ENCODE data around the gene MGMT. TPM values are rescaled to one million over a fixed set of nuclear protein-coding genes. Genes with fewer than 3 reads are reported as not detected.

Gene MGMT
- total and polyA plus RNA-seq, 2 donors (not counting 1 experiment from before 2014, with no cell fraction given): 1.9 to 29.1 TPM

DNA sequence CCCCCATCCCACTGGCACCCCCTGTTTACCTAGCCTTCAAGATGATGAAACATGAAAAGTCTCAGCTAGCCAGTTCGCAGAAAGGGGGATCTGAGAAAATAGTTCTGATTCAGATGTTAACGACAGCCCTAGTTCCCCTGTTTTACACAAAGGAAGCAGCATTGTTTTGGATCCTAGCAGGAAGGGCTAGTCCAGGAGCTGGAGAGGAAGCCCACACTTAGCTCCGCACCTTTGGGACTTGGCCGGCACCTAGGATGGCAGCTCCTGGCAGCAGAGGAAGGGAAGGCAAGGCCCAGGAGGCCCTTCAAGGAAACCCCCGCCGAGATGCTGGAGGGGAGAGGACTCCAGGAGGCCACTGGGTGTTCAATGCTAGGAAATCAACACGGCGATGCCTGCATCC is 29.0 kb upstream of the MGMT start:
- Histone ChIP-seq H3K4me1 (ENCODE audit: control insufficient read depth, extremely low read depth, insufficient read depth, low read length) (no peaks in the 10 kb centered on the region), H3K9ac (ENCODE audit: insufficient read depth, low read length) (no peak overlapping the region), H3K36me3 (ENCODE audit: control insufficient read depth, insufficient read depth, low read length) (no peaks in the 10 kb centered on the region)

GRCh38 chr10:129440247-129440646 is 26.8 kb upstream of the MGMT start:
- no peak for DNase-seq (ENCODE audit: low read depth in 2 of 2)
- H3K9ac ChIP-seq (ENCODE audit: insufficient read depth, low read length): no peak overlapping the region
- H3K9me3 ChIP-seq (ENCODE audit: control insufficient read depth, insufficient read depth, low read depth, low read length): no peaks in the 10 kb centered on the region
- H3K4me1 ChIP-seq (ENCODE audit: control insufficient read depth, extremely low read depth, insufficient read depth, low read length): no peaks in the 10 kb centered on the region
- no peaks in the 10 kb centered on the region for H3K27me3 ChIP-seq (ENCODE audit: control insufficient read depth, insufficient read depth, low read length)
- no peaks in the 10 kb centered on the region for H4K20me1 ChIP-seq (ENCODE audit: control insufficient read depth, extremely low read depth, insufficient read depth, low read length)
- H2AFZ ChIP-seq (ENCODE audit: low read length): no peak overlapping the region
- H3K4me3 ChIP-seq (replicated peaks in 1 of 4; ENCODE audit: control extremely low read depth in 1 of 4, insufficient read depth in 1 of 4, low read depth in 3 of 4, low read length in 4 of 4): no peak overlapping the region
- no peaks in the 10 kb centered on the region for H3K36me3 ChIP-seq (ENCODE audit: control insufficient read depth, insufficient read depth, low read length)
- no peak overlapping the region for H3K27ac ChIP-seq (ENCODE audit: insufficient read depth, low read length)
- TF ChIP-seq EZH2 (IDR thresholded peaks at IDR 0.05; ENCODE audit: low read length, missing control alignments): no peak
- TF ChIP-seq, protein P1, sequence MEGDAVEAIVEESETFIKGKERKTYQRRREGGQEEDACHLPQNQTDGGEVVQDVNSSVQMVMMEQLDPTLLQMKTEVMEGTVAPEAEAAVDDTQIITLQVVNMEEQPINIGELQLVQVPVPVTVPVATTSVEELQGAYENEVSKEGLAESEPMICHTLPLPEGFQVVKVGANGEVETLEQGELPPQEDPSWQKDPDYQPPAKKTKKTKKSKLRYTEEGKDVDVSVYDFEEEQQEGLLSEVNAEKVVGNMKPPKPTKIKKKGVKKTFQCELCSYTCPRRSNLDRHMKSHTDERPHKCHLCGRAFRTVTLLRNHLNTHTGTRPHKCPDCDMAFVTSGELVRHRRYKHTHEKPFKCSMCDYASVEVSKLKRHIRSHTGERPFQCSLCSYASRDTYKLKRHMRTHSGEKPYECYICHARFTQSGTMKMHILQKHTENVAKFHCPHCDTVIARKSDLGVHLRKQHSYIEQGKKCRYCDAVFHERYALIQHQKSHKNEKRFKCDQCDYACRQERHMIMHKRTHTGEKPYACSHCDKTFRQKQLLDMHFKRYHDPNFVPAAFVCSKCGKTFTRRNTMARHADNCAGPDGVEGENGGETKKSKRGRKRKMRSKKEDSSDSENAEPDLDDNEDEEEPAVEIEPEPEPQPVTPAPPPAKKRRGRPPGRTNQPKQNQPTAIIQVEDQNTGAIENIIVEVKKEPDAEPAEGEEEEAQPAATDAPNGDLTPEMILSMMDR (conservative IDR thresholded peaks at IDR 0.05 in 1 of 2, IDR thresholded peaks at IDR 0.05 in 1 of 2; ENCODE audit: low read depth in 1 of 2, low read length in 2 of 2): no peak
- H3K79me2 ChIP-seq (ENCODE audit: control insufficient read depth, insufficient read depth, low read length): no peaks in the 10 kb centered on the region
- no peak overlapping the region for H3K4me2 ChIP-seq (ENCODE audit: extremely low read depth, insufficient read depth, low read length)

More for the DNA sequence above, 29.0 kb upstream of the MGMT start:
- Histone ChIP-seq H3K9me3 (ENCODE audit: control insufficient read depth, insufficient read depth, low read depth, low read length) (no peaks in the 10 kb centered on the region), H2AFZ (ENCODE audit: low read length) (no peak overlapping the region), H3K27ac (ENCODE audit: insufficient read depth, low read length) (no peak overlapping the region), H4K20me1 (ENCODE audit: control insufficient read depth, extremely low read depth, insufficient read depth, low read length) (no peaks in the 10 kb centered on the region), H3K4me3 (replicated peaks in 1 of 4; ENCODE audit: control extremely low read depth in 1 of 4, insufficient read depth in 1 of 4, low read depth in 3 of 4, low read length in 4 of 4) (no peak overlapping the region), H3K79me2 (ENCODE audit: control insufficient read depth, insufficient read depth, low read length) (no peaks in the 10 kb centered on the region), H3K4me2 (ENCODE audit: extremely low read depth, insufficient read depth, low read length) (no peak overlapping the region), H3K27me3 (ENCODE audit: control insufficient read depth, insufficient read depth, low read length) (no peaks in the 10 kb centered on the region)
- no peak for DNase-seq (ENCODE audit: low read depth in 2 of 2)
- TF ChIP-seq, protein P1 (conservative IDR thresholded peaks at IDR 0.05 in 1 of 2, IDR thresholded peaks at IDR 0.05 in 1 of 2; ENCODE audit: low read depth in 1 of 2, low read length in 2 of 2): no peak
- TF ChIP-seq EZH2 (IDR thresholded peaks at IDR 0.05; ENCODE audit: low read length, missing control alignments): no peak

DNA sequence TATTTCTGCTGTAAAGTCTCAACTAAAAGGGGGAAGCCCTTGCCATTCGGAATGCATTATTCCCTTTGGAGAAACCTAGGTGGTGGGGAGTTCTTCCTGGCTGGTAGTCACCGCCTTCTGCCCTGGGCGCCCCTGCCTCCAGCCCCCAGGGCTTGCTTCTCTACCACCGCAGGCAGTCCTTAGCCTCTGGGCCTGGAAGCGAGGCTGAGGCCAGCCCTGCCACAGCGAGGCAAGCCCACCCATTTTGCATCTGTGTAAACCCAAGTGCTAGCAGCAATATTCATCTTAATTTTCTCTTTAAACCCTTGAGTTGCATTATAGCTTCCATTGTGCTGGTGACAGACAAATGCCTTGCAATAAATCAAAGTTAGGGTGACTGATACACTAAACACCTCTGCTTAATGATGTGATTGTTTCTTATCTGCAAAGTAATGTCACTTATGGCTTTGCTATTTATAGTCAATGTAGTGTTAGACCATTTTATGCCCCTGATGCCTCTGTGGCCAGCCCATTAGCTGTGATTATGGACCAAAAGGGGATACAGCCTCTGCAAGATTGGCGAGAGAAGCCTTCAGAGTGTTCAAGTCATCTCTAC is 26.2 kb upstream of the MGMT start:
- TF ChIP-seq, protein P1 (conservative IDR thresholded peaks at IDR 0.05 in 1 of 2, IDR thresholded peaks at IDR 0.05 in 1 of 2; ENCODE audit: low read depth in 1 of 2, low read length in 2 of 2): no peak
- TF ChIP-seq EZH2 (IDR thresholded peaks at IDR 0.05; ENCODE audit: low read length, missing control alignments): no peak
- Histone ChIP-seq H4K20me1 (ENCODE audit: control insufficient read depth, extremely low read depth, insufficient read depth, low read length) (no peaks in the 10 kb centered on the region), H3K27me3 (ENCODE audit: control insufficient read depth, insufficient read depth, low read length) (no peaks in the 10 kb centered on the region), H3K4me1 (ENCODE audit: control insufficient read depth, extremely low read depth, insufficient read depth, low read length) (no peaks in the 10 kb centered on the region), H3K36me3 (ENCODE audit: control insufficient read depth, insufficient read depth, low read length) (no peaks in the 10 kb centered on the region), H3K4me2 (ENCODE audit: extremely low read depth, insufficient read depth, low read length) (no peak overlapping the region), H3K27ac (ENCODE audit: insufficient read depth, low read length) (no peak overlapping the region), H3K9me3 (ENCODE audit: control insufficient read depth, insufficient read depth, low read depth, low read length) (no peaks in the 10 kb centered on the region), H2AFZ (ENCODE audit: low read length) (no peak overlapping the region), H3K4me3 (replicated peaks in 1 of 4; ENCODE audit: control extremely low read depth in 1 of 4, insufficient read depth in 1 of 4, low read depth in 3 of 4, low read length in 4 of 4) (no peak overlapping the region), H3K79me2 (ENCODE audit: control insufficient read depth, insufficient read depth, low read length) (no peaks in the 10 kb centered on the region), H3K9ac (ENCODE audit: insufficient read depth, low read length) (no peak overlapping the region)
- DNase-seq (ENCODE audit: low read depth in 2 of 2): no peak

Data from fibroblast of lung (primary cell).